Panc1 (cell line): ENCODE results near the gene KCTD12. TPM values are rescaled to one million over a fixed set of nuclear protein-coding genes. Genes with fewer than 3 reads are reported as not detected.

Experiments used
- ATAC-seq: fragments of 200-7000 bp; cut with Tn5 transposase; 2 replicates; pipeline ENCODE4 v1.9.1; 2020; ENCODE audit warnings: mild to moderate bottlenecking, moderate library complexity
- BruUV-seq: library from RNA; stranded (reverse); fragments of 400-500 nt; replicated peaks from 2 replicates; lab custom pipeline; 2021; lab: Mats Ljungman, UMichigan
- CTCF ChIA-PET: fragments of 300-600 bp; sonication (Branson Sonifier 250); formaldehyde crosslinking; loops from one replicate; lab custom pipeline; 2022; ENCODE audit warnings: antibody characterized with exemption; lab: Charles Lee
- POLR2A ChIA-PET: fragments of 300-600 bp; sonication (Branson Sonifier 250); formaldehyde crosslinking; loops from one replicate; lab custom pipeline; 2022; ENCODE audit warnings: antibody characterized with exemption; lab: Charles Lee
- DNase-seq: peaks from one replicate; pipeline ENCODE4 v3.0.0-alpha.2; 2010; ENCODE audit warnings: low read depth, low spot score
- H3K27ac ChIP-seq: 2 replicates; pipeline ENCODE4 v1.5.1; 2011; ENCODE audit warnings: mild to moderate bottlenecking, low read length, inconsistent platforms
- H3K27me3 ChIP-seq: fragments of 200-500 bp; sonication (Bioruptor generic); 2 replicates; pipeline ENCODE4 v1.6.0; 2014; ENCODE audit warnings: low read length, inconsistent platforms; ENCODE audit not compliant: control insufficient read depth, insufficient read depth
- H3K36me3 ChIP-seq: fragments of 200-500 bp; sonication (Bioruptor generic); 2 replicates; pipeline ENCODE4 v1.5.1; 2014; ENCODE audit warnings: inconsistent platforms, mild to moderate bottlenecking, low read length, moderate library complexity; ENCODE audit not compliant: control insufficient read depth, insufficient read depth
- H3K4me1 ChIP-seq: 2 replicates; pipeline ENCODE4 v1.5.1; 2011; ENCODE audit warnings: inconsistent platforms, mild to moderate bottlenecking, low read length, moderate library complexity; ENCODE audit not compliant: control insufficient read depth, insufficient read depth
- H3K4me3 ChIP-seq, 2 experiments: 2 replicates each; pipeline ENCODE4 v1.5.1; 2011 to 2012; ENCODE audit warnings: low read depth in 2 of 2, low read length in 2 of 2, mild to moderate bottlenecking in 2 of 2, inconsistent platforms in 1 of 2, moderate library complexity in 1 of 2
- H3K9me3 ChIP-seq: fragments of 200-500 bp; sonication (Bioruptor generic); 2 replicates; pipeline ENCODE4 v1.5.1; 2014; ENCODE audit warnings: low read depth, mild to moderate bottlenecking, inconsistent platforms, low read length, moderate library complexity; ENCODE audit not compliant: control insufficient read depth, insufficient read depth
- CTCF ChIP-seq: fragments of 450-650 bp; IDR thresholded peaks from 2 replicates; pipeline ENCODE4 v1.5.1; 2017; ENCODE audit warnings: mild to moderate bottlenecking
- POLR2AphosphoS5 ChIP-seq: IDR thresholded peaks from 2 replicates; pipeline ENCODE4 v1.6.1; 2012; ENCODE audit warnings: mild to moderate bottlenecking, low read depth, low read length, moderate library complexity
- REST ChIP-seq, 2 experiments: IDR thresholded peaks; 2 replicates each; pipeline ENCODE4 v1.6.1; 2011 to 2012; ENCODE audit warnings: low read depth in 2 of 2, control low read depth in 1 of 2, low read length in 1 of 2, mild to moderate bottlenecking in 1 of 2, moderate library complexity in 1 of 2; ENCODE audit not compliant: insufficient read depth in 1 of 2
- SIN3A ChIP-seq: IDR thresholded peaks from 2 replicates; pipeline ENCODE4 v1.6.1; 2012; ENCODE audit warnings: low read depth, mild to moderate bottlenecking, low read length, moderate library complexity, borderline replicate concordance; ENCODE audit not compliant: insufficient read depth
- TCF7L2 ChIP-seq: IDR thresholded peaks from 2 replicates; pipeline ENCODE4 v1.6.1; 2011; ENCODE audit warnings: mild to moderate bottlenecking, low read depth, low read length, inconsistent platforms
- in situ Hi-C: cut with HindIII; loops from 2 replicates; pipeline ENCODE4 v1.10.0; 2016; ENCODE audit warnings: low sequenced_read_pairs, low pct_unique_long_range_greater_than_20kb
- intact Hi-C: fragments of 100-400 bp; cut with micrococcal nuclease; formaldehyde crosslinking; loops from one replicate; pipeline ENCODE4 v1.10.0; 2022; ENCODE audit not compliant: unreplicated experiment
- total RNA-seq: library from RNA; stranded (reverse); gene quantifications from one replicate; pipeline ENCODE4 v1.2.1, GENCODE V29; 2021; ENCODE audit not compliant: unreplicated experiment

KCTD12 gene
- total RNA-seq, 1 experiment from 2014 or later = 0.90 TPM

GRCh38 chr13:76929320-76929719, 43.1 kb upstream of the KCTD12 start:
- POLR2A ChIA-PET = no interaction called here
- no peak for ATAC-seq

GRCh38 chr13:76928456-76928855, 42.3 kb upstream of the KCTD12 start:
- no peak overlapping the region for H3K4me3 ChIP-seq
- ATAC-seq = no peak
- H3K36me3 ChIP-seq = no peaks in the 10 kb centered on the region
- H3K9me3 ChIP-seq = no peaks in the 10 kb centered on the region
- no peak for TF ChIP-seq TCF7L2
- no peak for TF ChIP-seq SIN3A
- TF ChIP-seq POLR2AphosphoS5 = no peak
- TF ChIP-seq CTCF = no peak
- no peak for TF ChIP-seq REST (IDR thresholded peaks at IDR 0.05; ENCODE audit: insufficient read depth in 1 of 2, low read depth in 2 of 2, low read length in 1 of 2)
- ChIA-PET CTCF (no interaction called here), POLR2A (no interaction called here)
- no peak for DNase-seq
- in situ Hi-C loops = no loop called here
- no peaks in the 10 kb centered on the region for H3K27me3 ChIP-seq
- intact Hi-C loops = no loop called here
- BruUV-seq = no TSS peak
- no peaks in the 10 kb centered on the region for H3K4me1 ChIP-seq
- H3K27ac ChIP-seq = no peak overlapping the region

More at GRCh38 chr13:76929320-76929719, 43.1 kb upstream of the KCTD12 start:
- no peaks in the 10 kb centered on the region for H3K4me1 ChIP-seq
- no peaks in the 10 kb centered on the region for H3K9me3 ChIP-seq
- H3K36me3 ChIP-seq = no peaks in the 10 kb centered on the region
- in situ Hi-C loops = no loop called here
- BruUV-seq = no TSS peak
- intact Hi-C loops = no loop called here
- no peak for DNase-seq
- CTCF ChIA-PET = no interaction called here
- H3K4me3 ChIP-seq = no peak overlapping the region
- TF ChIP-seq TCF7L2 = no peak
- TF ChIP-seq CTCF = no peak
- TF ChIP-seq REST (IDR thresholded peaks at IDR 0.05; ENCODE audit: insufficient read depth in 1 of 2, low read depth in 2 of 2, low read length in 1 of 2) = no peak
- TF ChIP-seq SIN3A = no peak
- TF ChIP-seq POLR2AphosphoS5 = no peak
- no peak overlapping the region for H3K27ac ChIP-seq
- no peaks in the 10 kb centered on the region for H3K27me3 ChIP-seq
